T-cell (primary cell): Measurements from ENCODE around the gene IL34. TPM values are rescaled to one million over a fixed set of nuclear protein-coding genes. Genes with fewer than 3 reads are reported as not detected.

Experiments
- ATAC-seq, 4 experiments: fragments of 200-7000 bp in 3 of 4; fragments of 150-1000 bp in 1 of 4; cut with Tn5 transposase; replicated peaks in 1 of 4; 1 replicate in 3 of 4; 2 replicates in 1 of 4; pipeline ENCODE4 v1.10.0; 2021; ENCODE audit warnings: moderate library complexity in 3 of 4, mild to moderate bottlenecking in 2 of 4, moderate number of reproducible peaks in 1 of 4
- CTCF ChIA-PET, 2 donors: fragments of 300-600 bp; sonication (Branson Sonifier 250); formaldehyde crosslinking; loops; one replicate each; lab custom pipeline; 2022; ENCODE audit warnings: antibody characterized with exemption in 2 of 2; lab: Charles Lee
- POLR2A ChIA-PET, 2 donors: fragments of 300-600 bp; sonication (Branson Sonifier 250); formaldehyde crosslinking; loops; one replicate each; lab custom pipeline; 2022; ENCODE audit warnings: antibody characterized with exemption in 2 of 2; lab: Charles Lee
- DNase-seq, 35 experiments: peaks; one replicate each; pipeline versions ENCODE4 v3.0.0 to v3.0.0-alpha.2; 2013 to 2023
- H3K27ac ChIP-seq: one replicate; pipeline ENCODE4 v1.5.1; 2013; ENCODE audit warnings: low read length
- H3K27me3 ChIP-seq, 2 experiments: replicated peaks in 1 of 2; 1 replicate in 1 of 2; 2 replicates in 1 of 2; pipeline versions ENCODE4 v1.6.1 to v1.7.0; 2013; ENCODE audit warnings: low read length in 1 of 2, mixed read lengths in 1 of 2; ENCODE audit not compliant: control insufficient read depth in 2 of 2, insufficient read depth in 2 of 2; ENCODE audit errors: extremely low read depth in 1 of 2
- H3K36me3 ChIP-seq, 2 donors: 1 replicate in 1 of 2; 2 replicates in 1 of 2; pipeline versions ENCODE4 v1.6.1 to v1.7.0; 2013; ENCODE audit warnings: low read length in 1 of 2; ENCODE audit not compliant: control insufficient read depth in 2 of 2, insufficient read depth in 1 of 2; ENCODE audit errors: extremely low read depth in 1 of 2
- H3K4me1 ChIP-seq, 2 experiments: 1 replicate in 1 of 2; 2 replicates in 1 of 2; pipeline versions ENCODE4 v1.6.1 to v1.7.0; 2013; ENCODE audit warnings: low read length in 2 of 2, mixed read lengths in 1 of 2; ENCODE audit not compliant: insufficient read depth in 2 of 2, control insufficient read depth in 1 of 2; ENCODE audit errors: extremely low read depth in 1 of 2
- H3K4me3 ChIP-seq, 2 donors: 1 replicate in 1 of 2; 2 replicates in 1 of 2; pipeline versions ENCODE4 v1.5.1 to v1.7.0; 2013; ENCODE audit warnings: mild to moderate bottlenecking in 2 of 2, low read length in 1 of 2, moderate library complexity in 1 of 2; ENCODE audit not compliant: control insufficient read depth in 1 of 2; ENCODE audit errors: extremely low read depth in 1 of 2
- H3K9me3 ChIP-seq: 2 replicates; pipeline ENCODE4 v1.7.0; 2013
- H3K27ac Mint-ChIP-seq, 2 donors: one replicate each; pipeline ENCODE4 v1.8.0; 2020 to 2021; ENCODE audit warnings: mild to moderate bottlenecking in 2 of 2, mixed read lengths in 2 of 2
- H3K27me3 Mint-ChIP-seq, 2 donors: one replicate each; pipeline ENCODE4 v1.8.0; 2021 to 2022; ENCODE audit warnings: mixed read lengths in 2 of 2
- H3K36me3 Mint-ChIP-seq: one replicate; pipeline ENCODE4 v1.8.0; 2021; ENCODE audit warnings: mixed read lengths
- H3K4me1 Mint-ChIP-seq, 3 donors: one replicate each; pipeline ENCODE4 v1.8.0; 2020 to 2022; ENCODE audit warnings: mixed read lengths in 3 of 3, mild to moderate bottlenecking in 1 of 3
- H3K4me3 Mint-ChIP-seq, 3 donors: one replicate each; pipeline ENCODE4 v1.8.0; 2020 to 2022; ENCODE audit warnings: mild to moderate bottlenecking in 3 of 3, mixed read lengths in 3 of 3, moderate library complexity in 3 of 3
- H3K9me3 Mint-ChIP-seq, 3 donors: one replicate each; pipeline ENCODE4 v1.8.0; 2020 to 2022; ENCODE audit warnings: mixed read lengths in 3 of 3
- WGBS: methylation state at CpG from one replicate; pipeline ENCODE4 v1.1.5; 2013; ENCODE audit warnings: missing lambda C conversion rate; ENCODE audit not compliant: insufficient coverage; 5-methylcytosine and 5-hydroxymethylcytosine counted together
- total RNA-seq, 35 experiments: library from RNA in 6 of 35; stranded (reverse) in 6 of 35; fragments of 120-200 nt in 1 of 35; gene quantifications; one replicate each; pipeline versions ENCODE4 v1.2.1 to v1.2.4 and lab custom pipeline; 2013 to 2026

The IL34 gene
- total RNA-seq, 5 donors from 2014 or later (not counting 1 experiment from before 2014, with no cell fraction given), result 0.20 to 0.53 (median 0.45) TPM; not detected in 2

GRCh38 chr16:70701596-70701995 lies 55.2 kb downstream of the IL34 start:
- H3K9me3 Mint-ChIP-seq, result no peaks in the 10 kb centered on the region
- H3K9me3 ChIP-seq, result no peaks in the 10 kb centered on the region
- no peaks in the 10 kb centered on the region for H3K27me3 Mint-ChIP-seq
- peaks cover 6 to 15% of the 10 kb centered on the region in 2 experiments for H3K4me1 ChIP-seq
- POLR2A ChIA-PET, result no interaction called here
- WGBS, result 97% methylated on average over 9 of the region's 9 CpGs
- CTCF ChIA-PET, result no interaction called here
- H3K36me3 Mint-ChIP-seq, result peaks cover 6% of the 10 kb centered on the region
- no peak overlapping the region for H3K4me3 ChIP-seq
- no peak overlapping the region for H3K27ac ChIP-seq
- peaks cover 12 to 23% (median 20%) of the 10 kb centered on the region in 3 donors for H3K4me1 Mint-ChIP-seq
- ATAC-seq (no peak), DNase-seq (no peak)
- no peaks in the 10 kb centered on the region for H3K27me3 ChIP-seq
- H3K27ac Mint-ChIP-seq, result no peak overlapping the region
- peaks cover 13 to 15% of the 10 kb centered on the region in 2 donors for H3K36me3 ChIP-seq
- no peak overlapping the region for H3K4me3 Mint-ChIP-seq

GRCh38 chr16:70701998-70702397 lies 55.6 kb downstream of the IL34 start:
- Mint-ChIP-seq H3K36me3 (peaks cover 6% of the 10 kb centered on the region), H3K9me3 (no peaks in the 10 kb centered on the region), H3K4me1 (peaks cover 8 to 19% (median 16%) of the 10 kb centered on the region in 3 donors), H3K27me3 (no peaks in the 10 kb centered on the region), H3K4me3 (no peak overlapping the region), H3K27ac (no peak overlapping the region)
- no peak for DNase-seq
- 97% methylated on average over 3 of the region's 8 CpGs for WGBS
- no peaks in the 10 kb centered on the region for H3K9me3 ChIP-seq
- CTCF ChIA-PET, result no interaction called here
- no peaks in the 10 kb centered on the region for H3K27me3 ChIP-seq
- no peak for ATAC-seq
- peaks cover 13 to 15% of the 10 kb centered on the region in 2 donors for H3K36me3 ChIP-seq
- H3K27ac ChIP-seq, result no peak overlapping the region
- POLR2A ChIA-PET, result no interaction called here
- peaks cover 3 to 11% of the 10 kb centered on the region in 2 experiments for H3K4me1 ChIP-seq
- H3K4me3 ChIP-seq, result no peak overlapping the region

GRCh38 chr16:70702624-70703023 lies 56.3 kb downstream of the IL34 start:
- POLR2A ChIA-PET, result no interaction called here
- peaks cover 15% of the 10 kb centered on the region in 2 donors for H3K36me3 ChIP-seq
- CTCF ChIA-PET, result no interaction called here
- WGBS, result 86% methylated on average over 4 of the region's 8 CpGs
- H3K27ac ChIP-seq, result no peak overlapping the region
- H3K27me3 ChIP-seq, result no peaks in the 10 kb centered on the region
- Mint-ChIP-seq H3K9me3 (no peaks in the 10 kb centered on the region), H3K36me3 (peaks cover 6% of the 10 kb centered on the region), H3K4me3 (no peak overlapping the region), H3K4me1 (peaks cover 6 to 18% (median 10%) of the 10 kb centered on the region in 3 donors), H3K27ac (no peak overlapping the region), H3K27me3 (no peaks in the 10 kb centered on the region)
- no peak overlapping the region for H3K4me3 ChIP-seq
- H3K9me3 ChIP-seq, result no peaks in the 10 kb centered on the region
- DNase-seq (no peak), ATAC-seq (no peak)
- peaks cover 0 to 5% of the 10 kb centered on the region in 2 experiments for H3K4me1 ChIP-seq

- DNase-seq (no peak), ATAC-seq (no peak)
- Mint-ChIP-seq H3K9me3 (no peaks in the 10 kb centered on the region), H3K4me3 (no peak overlapping the region), H3K36me3 (peaks cover 6% of the 10 kb centered on the region), H3K27ac (no peak overlapping the region), H3K4me1 (peaks cover 3 to 18% (median 5%) of the 10 kb centered on the region in 3 donors), H3K27me3 (no peaks in the 10 kb centered on the region)
- H3K9me3 ChIP-seq, result no peaks in the 10 kb centered on the region
- H3K4me3 ChIP-seq, result no peak overlapping the region
- WGBS, result 91% methylated on average over 15 of the region's 16 CpGs
- ChIA-PET POLR2A (no interaction called here), CTCF (no interaction called here)
- no peak overlapping the region for H3K27ac ChIP-seq
- H3K27me3 ChIP-seq, result no peaks in the 10 kb centered on the region
- H3K36me3 ChIP-seq, result peaks cover 13 to 16% of the 10 kb centered on the region in 2 donors
- no peaks in the 10 kb centered on the region for H3K4me1 ChIP-seq
Measured at GRCh38 chr16:70703041-70703834, 56.9 kb downstream of the IL34 start.

GRCh38 chr16:70703835-70704381 lies 57.5 kb downstream of the IL34 start:
- H3K27me3 ChIP-seq, result no peaks in the 10 kb centered on the region
- no peak overlapping the region for H3K4me3 ChIP-seq
- whole genome bisulfite sequencing, result 87% methylated on average over 4 of the region's 6 CpGs
- Mint-ChIP-seq H3K27ac (no peak overlapping the region), H3K4me1 (peaks cover 3 to 18% (median 5%) of the 10 kb centered on the region in 3 donors), H3K9me3 (no peaks in the 10 kb centered on the region), H3K27me3 (no peaks in the 10 kb centered on the region), H3K36me3 (peaks cover 6% of the 10 kb centered on the region), H3K4me3 (no peak overlapping the region)
- H3K27ac ChIP-seq, result no peak overlapping the region
- ATAC-seq, result no peak
- no peak for DNase-seq
- ChIA-PET CTCF (no interaction called here), POLR2A (no interaction called here)
- no peaks in the 10 kb centered on the region for H3K4me1 ChIP-seq
- H3K36me3 ChIP-seq, result peaks cover 9 to 13% of the 10 kb centered on the region in 2 donors
- no peaks in the 10 kb centered on the region for H3K9me3 ChIP-seq

GRCh38 chr16:70704586-70704985 lies 58.2 kb downstream of the IL34 start:
- WGBS, result 95% methylated on average over 10 of the region's 11 CpGs

More at GRCh38 chr16:70704586-70704985, 58.2 kb downstream of the IL34 start:
- H3K36me3 ChIP-seq, result peaks cover 9% of the 10 kb centered on the region in 2 donors
- Mint-ChIP-seq H3K27me3 (no peaks in the 10 kb centered on the region), H3K4me3 (no peak overlapping the region), H3K36me3 (no peaks in the 10 kb centered on the region), H3K4me1 (peaks cover 0 to 13% (median 0%) of the 10 kb centered on the region in 3 donors), H3K27ac (no peak overlapping the region), H3K9me3 (no peaks in the 10 kb centered on the region)
- H3K27me3 ChIP-seq, result no peaks in the 10 kb centered on the region
- H3K4me3 ChIP-seq, result no peak overlapping the region
- H3K27ac ChIP-seq, result no peak overlapping the region
- ATAC-seq (no peak), DNase-seq (no peak)
- CTCF ChIA-PET, result no interaction called here
- H3K9me3 ChIP-seq, result no peaks in the 10 kb centered on the region
- H3K4me1 ChIP-seq, result no peaks in the 10 kb centered on the region
- POLR2A ChIA-PET, result no interaction called here
